ENCODE data around the gene PDE4C.

DNA sequence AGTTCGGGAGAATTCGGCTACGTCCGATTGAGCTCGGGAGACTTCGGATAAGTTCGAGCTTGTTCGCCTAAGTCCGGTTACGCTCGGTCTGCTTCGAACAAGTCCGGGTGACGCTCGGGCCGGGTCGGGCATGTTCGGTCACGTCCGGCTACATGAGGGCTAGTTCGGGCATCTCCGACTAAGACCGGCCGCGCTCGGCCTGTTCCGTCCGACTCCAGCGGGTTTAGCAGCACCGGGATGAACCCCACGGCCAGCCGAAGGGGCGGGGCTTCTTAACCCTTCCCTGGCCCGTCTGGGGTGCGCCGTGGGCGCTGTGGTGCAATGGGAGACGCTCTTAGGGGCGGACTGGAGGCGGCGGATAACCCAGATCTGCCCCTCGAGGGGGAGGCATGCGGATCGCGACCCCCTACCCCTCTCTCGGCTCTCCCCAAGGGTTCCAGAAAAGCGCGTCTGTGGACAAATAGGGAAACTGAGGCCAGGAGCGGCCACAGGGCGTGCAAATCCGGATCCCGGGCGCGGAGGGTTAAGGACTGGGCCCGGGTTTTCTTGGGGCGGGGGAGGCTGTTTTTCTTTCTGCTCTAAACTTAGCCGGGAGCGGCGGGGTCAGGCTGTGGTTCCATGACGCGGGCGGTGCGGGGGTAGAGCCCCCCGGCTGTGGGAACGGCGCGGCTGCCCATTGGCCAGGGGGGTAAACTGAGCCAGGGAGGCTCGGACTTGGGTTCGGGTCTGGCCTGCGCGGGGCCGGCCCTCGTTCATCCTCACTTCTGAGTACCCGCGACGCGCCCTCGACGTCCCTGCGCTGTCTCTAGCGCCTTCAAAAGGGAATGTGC, 1.5 kb downstream of the PDE4C start:
- TF ChIP-seq, protein P1, sequence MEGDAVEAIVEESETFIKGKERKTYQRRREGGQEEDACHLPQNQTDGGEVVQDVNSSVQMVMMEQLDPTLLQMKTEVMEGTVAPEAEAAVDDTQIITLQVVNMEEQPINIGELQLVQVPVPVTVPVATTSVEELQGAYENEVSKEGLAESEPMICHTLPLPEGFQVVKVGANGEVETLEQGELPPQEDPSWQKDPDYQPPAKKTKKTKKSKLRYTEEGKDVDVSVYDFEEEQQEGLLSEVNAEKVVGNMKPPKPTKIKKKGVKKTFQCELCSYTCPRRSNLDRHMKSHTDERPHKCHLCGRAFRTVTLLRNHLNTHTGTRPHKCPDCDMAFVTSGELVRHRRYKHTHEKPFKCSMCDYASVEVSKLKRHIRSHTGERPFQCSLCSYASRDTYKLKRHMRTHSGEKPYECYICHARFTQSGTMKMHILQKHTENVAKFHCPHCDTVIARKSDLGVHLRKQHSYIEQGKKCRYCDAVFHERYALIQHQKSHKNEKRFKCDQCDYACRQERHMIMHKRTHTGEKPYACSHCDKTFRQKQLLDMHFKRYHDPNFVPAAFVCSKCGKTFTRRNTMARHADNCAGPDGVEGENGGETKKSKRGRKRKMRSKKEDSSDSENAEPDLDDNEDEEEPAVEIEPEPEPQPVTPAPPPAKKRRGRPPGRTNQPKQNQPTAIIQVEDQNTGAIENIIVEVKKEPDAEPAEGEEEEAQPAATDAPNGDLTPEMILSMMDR (IDR thresholded peaks at IDR 0.05), result no peak
- TF ChIP-seq POLR2A (IDR thresholded peaks at IDR 0.05), result no peak
- no peak for TF ChIP-seq POLR2AphosphoS5 (IDR thresholded peaks at IDR 0.05)
- TF ChIP-seq EP300 (IDR thresholded peaks at IDR 0.05), result no peak
